Stimulated activated CD4-positive, alpha-beta T cell treated with anti-CD3 and anti-CD28 coated beads, Interleukin-2, amount 100 ng/mL, for 24 hours (primary cell): ENCODE results near the gene NET1.

Experiments
- DNase-seq, 2 donors: peaks; one replicate each; pipeline ENCODE4 v3.0.0-alpha.2; 2020

The NET1 gene

GRCh38 chr10:5504146-5505072 is 92.1 kb downstream of the NET1 start:
- DNase-seq: no peak

GRCh38 chr10:5506246-5506645 is 93.9 kb downstream of the NET1 start:
- DNase-seq: no peak

- no peak for DNase-seq
Measured at GRCh38 chr10:5506751-5507648, 94.6 kb downstream of the NET1 start.

GRCh38 chr10:5507649-5508131 is 95.3 kb downstream of the NET1 start:
- DNase-seq: no peak

GRCh38 chr10:5508161-5508604 is 95.8 kb downstream of the NET1 start:
- DNase-seq: no peak
